Caco-2 (cell line): ENCODE data around the gene SALL3. TPM values are rescaled to one million over a fixed set of nuclear protein-coding genes. Genes with fewer than 3 reads are reported as not detected.

Experiments
- BruUV-seq: library from RNA; stranded (reverse); fragments of 400-500 nt; replicated peaks from 2 replicates; lab custom pipeline; 2021; lab: Mats Ljungman, UMichigan
- CTCF ChIA-PET: fragments of 300-600 bp; sonication (Branson Sonifier 250); formaldehyde crosslinking; loops from one replicate; lab custom pipeline; 2022; ENCODE audit warnings: antibody characterized with exemption; lab: Charles Lee
- POLR2A ChIA-PET: fragments of 300-600 bp; sonication (Branson Sonifier 250); formaldehyde crosslinking; loops from one replicate; lab custom pipeline; 2022; ENCODE audit warnings: antibody characterized with exemption; lab: Charles Lee
- DNase-seq, 2 experiments: peaks; one replicate each; pipeline versions ENCODE4 v3.0.0 to v3.0.0-alpha.2; 2020 to 2022
- H3K27me3 ChIP-seq: replicated peaks from 2 replicates; pipeline ENCODE4 v1.6.0; 2011; ENCODE audit warnings: low read length; ENCODE audit not compliant: control insufficient read depth, insufficient read depth
- H3K36me3 ChIP-seq: 2 replicates; pipeline ENCODE4 v1.5.1; 2011; ENCODE audit warnings: low read length; ENCODE audit not compliant: control insufficient read depth, insufficient read depth
- H3K4me1 ChIP-seq: fragments of 250-450 bp; sonication (Bioruptor Pico); 2 replicates; pipeline ENCODE4 v1.5.1; 2020; ENCODE audit warnings: mild to moderate bottlenecking
- H3K4me3 ChIP-seq: 2 replicates; pipeline ENCODE4 v1.5.1; 2011; ENCODE audit warnings: low read depth, mild to moderate bottlenecking, control low read depth, low read length
- H3K9me3 ChIP-seq: fragments of 250-450 bp; sonication (Bioruptor Pico); 2 replicates; pipeline ENCODE4 v1.5.1; 2020; ENCODE audit warnings: mild to moderate bottlenecking, moderate library complexity
- H3K27ac Mint-ChIP-seq: one replicate; pipeline ENCODE4 v1.8.0; 2022; ENCODE audit warnings: mixed read lengths; ENCODE audit not compliant: unreplicated experiment
- H3K27me3 Mint-ChIP-seq: one replicate; pipeline ENCODE4 v1.8.0; 2022; ENCODE audit warnings: mixed read lengths; ENCODE audit not compliant: insufficient read depth, unreplicated experiment
- H3K36me3 Mint-ChIP-seq: one replicate; pipeline ENCODE4 v1.8.0; 2022; ENCODE audit warnings: mild to moderate bottlenecking, mixed read lengths; ENCODE audit not compliant: insufficient read depth, unreplicated experiment
- H3K4me1 Mint-ChIP-seq: one replicate; pipeline ENCODE4 v1.8.0; 2022; ENCODE audit warnings: low read depth, mixed read lengths; ENCODE audit not compliant: unreplicated experiment
- H3K4me3 Mint-ChIP-seq: one replicate; pipeline ENCODE4 v1.8.0; 2022; ENCODE audit warnings: mild to moderate bottlenecking, moderate library complexity, mixed read lengths; ENCODE audit not compliant: unreplicated experiment
- H3K9me3 Mint-ChIP-seq: one replicate; pipeline ENCODE4 v1.8.0; 2022; ENCODE audit warnings: mixed read lengths; ENCODE audit not compliant: unreplicated experiment
- intact Hi-C: fragments of 100-400 bp; cut with micrococcal nuclease; formaldehyde crosslinking; loops from one replicate; pipeline ENCODE4 v1.10.0; 2022; ENCODE audit not compliant: unreplicated experiment
- total RNA-seq: library from RNA; stranded (reverse); gene quantifications from 2 replicates; pipeline ENCODE4 v1.2.3, GENCODE V29; 2022
- TF ChIP-seq, protein P1 (sequence below), 2 experiments: fragments of 200-600 bp in 1 of 2; IDR thresholded peaks; 1 replicate in 1 of 2; 2 replicates in 1 of 2; pipeline versions ENCODE4 v1.5.1 to v1.8.0; 2011 to 2022; ENCODE audit warnings: antibody characterized with exemption in 1 of 2, control low read depth in 1 of 2, inconsistent platforms in 1 of 2, low read depth in 1 of 2, low read length in 1 of 2, mild to moderate bottlenecking in 1 of 2, moderate library complexity in 1 of 2; ENCODE audit not compliant: insufficient read depth in 1 of 2, severe bottlenecking in 1 of 2, unreplicated experiment in 1 of 2

Gene SALL3
- total RNA-seq, 1 experiment from 2014 or later: not detected

DNA sequence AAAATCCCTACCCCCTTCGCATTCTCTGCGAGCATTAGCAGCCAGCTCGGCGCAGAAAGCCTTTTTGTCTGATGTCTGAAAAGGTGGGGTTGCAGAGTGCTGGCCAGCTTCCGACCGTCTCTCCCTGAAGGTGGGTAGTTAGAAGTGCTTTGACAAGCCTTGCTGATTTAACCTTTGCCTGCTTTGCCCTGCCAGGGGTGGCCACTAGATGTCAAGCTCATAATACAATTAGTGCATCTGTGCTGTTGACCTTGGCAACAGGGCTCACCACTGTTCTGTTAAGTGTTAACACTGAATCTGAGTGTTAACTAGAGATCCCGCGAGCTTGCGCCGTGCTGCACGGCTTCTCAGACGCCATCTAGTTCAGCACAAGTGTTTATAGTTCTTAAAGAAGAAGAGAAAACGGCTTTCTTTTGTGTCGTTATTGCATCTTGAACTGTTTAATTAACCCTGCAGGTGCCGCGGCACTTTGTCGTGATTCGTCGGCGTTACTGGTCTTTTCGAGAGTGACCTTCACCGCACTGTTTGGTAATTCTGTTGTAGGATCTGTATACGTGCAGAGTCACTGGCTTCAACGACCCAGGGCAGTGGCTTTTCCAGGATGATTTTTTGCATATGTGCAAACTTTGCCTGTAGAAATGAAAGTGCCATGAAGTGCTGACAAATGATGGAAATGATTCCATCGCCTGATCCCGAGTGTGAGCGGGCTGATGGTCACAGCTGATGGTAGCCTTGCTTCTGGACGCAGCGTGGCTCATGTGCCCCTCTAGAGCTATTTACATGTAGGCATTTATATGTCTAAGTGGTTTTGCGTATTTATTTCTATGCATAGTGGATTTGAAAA is 5.5 kb downstream of the SALL3 start:
- no peaks in the 10 kb centered on the region for H3K9me3 Mint-ChIP-seq
- no peaks in the 10 kb centered on the region for H3K27me3 Mint-ChIP-seq

DNA sequence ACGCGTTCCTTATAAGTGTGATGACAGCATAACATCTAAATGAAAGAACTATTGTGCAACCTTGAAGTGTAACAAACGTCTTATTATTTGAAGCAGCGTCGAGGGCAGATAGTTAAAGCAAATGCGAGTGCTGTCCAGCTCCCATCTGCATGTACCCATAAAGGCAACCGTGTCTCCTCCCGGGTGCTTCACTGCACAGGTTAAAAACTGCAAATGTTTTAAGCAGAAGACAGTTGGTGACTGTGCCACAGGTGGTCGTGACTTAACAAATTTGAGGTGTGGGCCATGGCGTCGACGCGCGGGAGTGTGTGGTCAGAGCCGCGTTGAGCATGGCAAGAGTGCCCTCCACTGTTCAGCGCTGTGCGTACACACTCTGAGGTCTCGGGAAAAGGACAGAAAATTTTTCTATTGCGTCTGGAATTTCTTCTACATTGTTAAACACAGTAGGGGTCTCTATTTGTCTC is 6.4 kb downstream of the SALL3 start:
- POLR2A ChIA-PET: no interaction called here
- intact Hi-C loops: loop anchor here (5.0 kb wide), 1 partner anchor 261 kb away; no protein-coding TSS in a partner anchor
- DNase-seq: peak in 1 of 2 experiments; percentile 10
- no peaks in the 10 kb centered on the region for H3K9me3 Mint-ChIP-seq
- no peaks in the 10 kb centered on the region for H3K36me3 ChIP-seq
- H3K4me1 Mint-ChIP-seq: no peaks in the 10 kb centered on the region
- CTCF ChIA-PET: no interaction called here
- TF ChIP-seq, protein P1, sequence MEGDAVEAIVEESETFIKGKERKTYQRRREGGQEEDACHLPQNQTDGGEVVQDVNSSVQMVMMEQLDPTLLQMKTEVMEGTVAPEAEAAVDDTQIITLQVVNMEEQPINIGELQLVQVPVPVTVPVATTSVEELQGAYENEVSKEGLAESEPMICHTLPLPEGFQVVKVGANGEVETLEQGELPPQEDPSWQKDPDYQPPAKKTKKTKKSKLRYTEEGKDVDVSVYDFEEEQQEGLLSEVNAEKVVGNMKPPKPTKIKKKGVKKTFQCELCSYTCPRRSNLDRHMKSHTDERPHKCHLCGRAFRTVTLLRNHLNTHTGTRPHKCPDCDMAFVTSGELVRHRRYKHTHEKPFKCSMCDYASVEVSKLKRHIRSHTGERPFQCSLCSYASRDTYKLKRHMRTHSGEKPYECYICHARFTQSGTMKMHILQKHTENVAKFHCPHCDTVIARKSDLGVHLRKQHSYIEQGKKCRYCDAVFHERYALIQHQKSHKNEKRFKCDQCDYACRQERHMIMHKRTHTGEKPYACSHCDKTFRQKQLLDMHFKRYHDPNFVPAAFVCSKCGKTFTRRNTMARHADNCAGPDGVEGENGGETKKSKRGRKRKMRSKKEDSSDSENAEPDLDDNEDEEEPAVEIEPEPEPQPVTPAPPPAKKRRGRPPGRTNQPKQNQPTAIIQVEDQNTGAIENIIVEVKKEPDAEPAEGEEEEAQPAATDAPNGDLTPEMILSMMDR (IDR thresholded peaks at IDR 0.05; ENCODE audit: insufficient read depth in 1 of 2, low read depth in 1 of 2, low read length in 1 of 2, severe bottlenecking in 1 of 2, unreplicated experiment in 1 of 2): peak; percentile 32 to 46
- no peak overlapping the region for H3K4me3 ChIP-seq
- no peak overlapping the region for H3K27ac Mint-ChIP-seq
- no peaks in the 10 kb centered on the region for H3K27me3 ChIP-seq
- H3K36me3 Mint-ChIP-seq: no peaks in the 10 kb centered on the region
- H3K4me3 Mint-ChIP-seq: no peak overlapping the region
- BruUV-seq: no TSS peak
- H3K27me3 Mint-ChIP-seq: no peaks in the 10 kb centered on the region
- H3K9me3 ChIP-seq: no peaks in the 10 kb centered on the region
- H3K4me1 ChIP-seq: no peaks in the 10 kb centered on the region

More for the DNA sequence above, 5.5 kb downstream of the SALL3 start:
- Mint-ChIP-seq H3K27ac (no peak overlapping the region), H3K4me1 (no peaks in the 10 kb centered on the region), H3K36me3 (no peaks in the 10 kb centered on the region), H3K4me3 (no peak overlapping the region)
- H3K36me3 ChIP-seq: no peaks in the 10 kb centered on the region
- CTCF ChIA-PET: no interaction called here
- H3K4me3 ChIP-seq: no peak overlapping the region
- intact Hi-C loops: loop anchor here (5.0 kb wide), 2 partner anchors 262 to 908 kb away; no protein-coding TSS in a partner anchor
- TF ChIP-seq, protein P1 (IDR thresholded peaks at IDR 0.05; ENCODE audit: insufficient read depth in 1 of 2, low read depth in 1 of 2, low read length in 1 of 2, severe bottlenecking in 1 of 2, unreplicated experiment in 1 of 2): no peak
- no peaks in the 10 kb centered on the region for H3K9me3 ChIP-seq
- no peaks in the 10 kb centered on the region for H3K27me3 ChIP-seq
- peak in 1 of 2 experiments; percentile 3 for DNase-seq
- POLR2A ChIA-PET: no interaction called here
- no TSS peak for BruUV-seq
- no peaks in the 10 kb centered on the region for H3K4me1 ChIP-seq

DNA sequence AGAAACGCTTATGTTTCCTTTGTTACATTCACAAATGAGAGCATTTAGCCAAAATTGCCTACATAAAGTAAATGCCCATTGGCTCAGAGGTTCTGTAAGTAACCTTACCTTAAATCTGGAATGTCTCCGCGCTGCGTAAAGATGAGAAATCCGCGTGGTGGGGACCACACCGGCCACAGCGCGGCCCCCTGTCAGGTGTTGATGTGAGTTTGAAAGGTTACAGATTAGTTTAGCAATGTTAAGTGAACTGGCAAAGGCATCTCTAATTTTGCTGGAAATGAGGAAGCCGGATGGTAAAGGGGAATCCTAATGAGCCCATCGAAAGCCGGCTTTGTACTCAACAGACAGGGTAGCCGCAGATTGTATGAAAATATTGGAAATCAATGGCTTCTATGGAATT is 11.8 kb downstream of the SALL3 start:
- no peaks in the 10 kb centered on the region for H3K9me3 Mint-ChIP-seq
- H3K27me3 Mint-ChIP-seq: no peaks in the 10 kb centered on the region
- H3K4me1 Mint-ChIP-seq: no peaks in the 10 kb centered on the region
- no peaks in the 10 kb centered on the region for H3K9me3 ChIP-seq
- H3K36me3 Mint-ChIP-seq: no peaks in the 10 kb centered on the region
- H3K27me3 ChIP-seq: no peaks in the 10 kb centered on the region
- intact Hi-C loops: no loop called here
- no peak overlapping the region for H3K4me3 ChIP-seq
- no peaks in the 10 kb centered on the region for H3K36me3 ChIP-seq
- ChIA-PET POLR2A (no interaction called here), CTCF (no interaction called here)
- H3K4me3 Mint-ChIP-seq: no peak overlapping the region
- DNase-seq: no peak
- H3K4me1 ChIP-seq: no peaks in the 10 kb centered on the region
- no TSS peak for BruUV-seq
- TF ChIP-seq, protein P1 (IDR thresholded peaks at IDR 0.05; ENCODE audit: insufficient read depth in 1 of 2, low read depth in 1 of 2, low read length in 1 of 2, severe bottlenecking in 1 of 2, unreplicated experiment in 1 of 2): no peak
- no peak overlapping the region for H3K27ac Mint-ChIP-seq
